Parathyroid adenoma (tissue), 2 donors: ENCODE data around the gene SUSD2.

Source experiments
- H2AFZ ChIP-seq: fragments of 300-600 bp; sonication (generic); one replicate; pipeline ENCODE4 v1.7.0; 2017; ENCODE audit warnings: antibody characterized with exemption, mild to moderate bottlenecking
- H3K27ac ChIP-seq: fragments of 300-600 bp; sonication (generic); one replicate; pipeline ENCODE4 v1.7.0; 2017
- H3K27me3 ChIP-seq: fragments of 300-600 bp; sonication (generic); one replicate; pipeline ENCODE4 v1.7.0; 2017; ENCODE audit warnings: low read length; ENCODE audit not compliant: control insufficient read depth, insufficient read depth
- H3K36me3 ChIP-seq: fragments of 300-600 bp; sonication (generic); one replicate; pipeline ENCODE4 v1.7.0; 2017; ENCODE audit warnings: low read length; ENCODE audit not compliant: control insufficient read depth, insufficient read depth
- H3K4me1 ChIP-seq: fragments of 300-600 bp; sonication (generic); one replicate; pipeline ENCODE4 v1.7.0; 2017; ENCODE audit warnings: control low read depth
- H3K4me2 ChIP-seq: fragments of 300-600 bp; sonication (generic); one replicate; pipeline ENCODE4 v1.7.0; 2017; ENCODE audit warnings: low read length
- H3K4me3 ChIP-seq: fragments of 300-600 bp; sonication (generic); one replicate; pipeline ENCODE4 v1.7.0; 2017; ENCODE audit warnings: low read depth, low read length
- H3K79me2 ChIP-seq: fragments of 300-600 bp; sonication (generic); one replicate; pipeline ENCODE4 v1.7.0; 2017; ENCODE audit warnings: control low read depth
- H3K9ac ChIP-seq: fragments of 300-600 bp; sonication (generic); one replicate; pipeline ENCODE4 v1.7.0; 2017; ENCODE audit warnings: mild to moderate bottlenecking
- H3K9me3 ChIP-seq: fragments of 300-600 bp; sonication (generic); one replicate; pipeline ENCODE4 v1.7.0; 2017; ENCODE audit warnings: low read length; ENCODE audit not compliant: control insufficient read depth
- CTCF ChIP-seq: fragments of 300-600 bp; sonication (generic); IDR thresholded peaks from one replicate; pipeline ENCODE4 v1.7.0; 2017; ENCODE audit warnings: antibody characterized with exemption, mild to moderate bottlenecking
- donor health status: primary hyperparathyroidism.

The SUSD2 gene

GRCh38 chr22:24164940-24165339, 16.3 kb upstream of the SUSD2 start:
- Histone ChIP-seq H3K27me3 (no peaks in the 10 kb centered on the region), H3K9me3 (no peaks in the 10 kb centered on the region), H2AFZ (no peak overlapping the region), H3K4me3 (no peak overlapping the region), H3K27ac (no peak overlapping the region), H3K79me2 (no peaks in the 10 kb centered on the region), H3K9ac (no peak overlapping the region), H3K4me2 (no peak overlapping the region), H3K36me3 (no peaks in the 10 kb centered on the region), H3K4me1 (peaks cover 14% of the 10 kb centered on the region)
- no peak for TF ChIP-seq CTCF

- H3K4me3 ChIP-seq, result no peak overlapping the region
- TF ChIP-seq CTCF, result no peak
- H3K79me2 ChIP-seq, result no peaks in the 10 kb centered on the region
- no peak overlapping the region for H2AFZ ChIP-seq
- H3K27me3 ChIP-seq, result no peaks in the 10 kb centered on the region
- H3K36me3 ChIP-seq, result no peaks in the 10 kb centered on the region
- no peaks in the 10 kb centered on the region for H3K9me3 ChIP-seq
- H3K27ac ChIP-seq, result no peak overlapping the region
- no peak overlapping the region for H3K9ac ChIP-seq
- no peak overlapping the region for H3K4me2 ChIP-seq
- peaks cover 14% of the 10 kb centered on the region for H3K4me1 ChIP-seq
Observed at GRCh38 chr22:24165673-24166072, 15.6 kb upstream of the SUSD2 start.

GRCh38 chr22:24166811-24167210, 14.5 kb upstream of the SUSD2 start:
- Histone ChIP-seq H3K27me3 (no peaks in the 10 kb centered on the region), H3K9ac (no peak overlapping the region), H3K4me1 (peaks cover 10% of the 10 kb centered on the region), H3K79me2 (no peaks in the 10 kb centered on the region), H3K4me2 (no peak overlapping the region), H3K9me3 (no peaks in the 10 kb centered on the region), H3K36me3 (no peaks in the 10 kb centered on the region), H3K27ac (no peak overlapping the region), H3K4me3 (no peak overlapping the region), H2AFZ (no peak overlapping the region)
- no peak for TF ChIP-seq CTCF

GRCh38 chr22:24169439-24170058, 11.7 kb upstream of the SUSD2 start:
- Histone ChIP-seq H3K4me2 (no peak overlapping the region), H3K9me3 (no peaks in the 10 kb centered on the region), H3K36me3 (no peaks in the 10 kb centered on the region), H3K4me3 (no peak overlapping the region), H3K4me1 (no peaks in the 10 kb centered on the region), H2AFZ (no peak overlapping the region), H3K79me2 (no peaks in the 10 kb centered on the region), H3K27me3 (no peaks in the 10 kb centered on the region), H3K9ac (no peak overlapping the region), H3K27ac (no peak overlapping the region)
- TF ChIP-seq CTCF, result no peak

GRCh38 chr22:24170188-24170587, 11.1 kb upstream of the SUSD2 start:
- Histone ChIP-seq H3K4me3 (no peak overlapping the region), H2AFZ (no peak overlapping the region), H3K79me2 (no peaks in the 10 kb centered on the region), H3K9ac (no peak overlapping the region), H3K27me3 (no peaks in the 10 kb centered on the region), H3K27ac (no peak overlapping the region), H3K4me1 (no peaks in the 10 kb centered on the region), H3K9me3 (no peaks in the 10 kb centered on the region), H3K36me3 (no peaks in the 10 kb centered on the region), H3K4me2 (no peak overlapping the region)
- TF ChIP-seq CTCF, result no peak
